Measurements from ENCODE around the gene PTPRN2.
"Not testable (repeated sequence)": the region's sequence is repeated elsewhere in the genome, so short reads cannot be mapped to it uniquely, and the experiment has no call there.

PTPRN2 gene

GRCh38 chr7:157904866-157905570, 682.6 kb downstream of the PTPRN2 start:
- TF ChIP-seq NFRKB (IDR thresholded peaks at IDR 0.05) = no peak
- CTCF ChIA-PET = no interaction called here
- POLR2A ChIA-PET = no interaction called here
- DNase-seq (ENCODE audit: extremely low spot score) = no peak

GRCh38 chr7:157904211-157904865, 683.3 kb downstream of the PTPRN2 start:
- CTCF ChIA-PET = no interaction called here
- no peak for DNase-seq (ENCODE audit: extremely low spot score)
- TF ChIP-seq FOXM1 (IDR thresholded peaks at IDR 0.05; ENCODE audit: borderline replicate concordance) (no peak), HDGF (IDR thresholded peaks at IDR 0.05; ENCODE audit: borderline replicate concordance) (no peak), ELF4 (IDR thresholded peaks at IDR 0.05) (no peak), FOXA1 (IDR thresholded peaks at IDR 0.05) (no peak), SP1 (IDR thresholded peaks at IDR 0.05) (no peak), ZNF384 (IDR thresholded peaks at IDR 0.05) (no peak), L3MBTL2 (conservative IDR thresholded peaks at IDR 0.05) (no peak), BHLHE40 (IDR thresholded peaks at IDR 0.05; ENCODE audit: borderline replicate concordance) (no peak), FOXK2 (IDR thresholded peaks at IDR 0.05) (no peak), SUZ12 (IDR thresholded peaks at IDR 0.05) (no peak), NFRKB (IDR thresholded peaks at IDR 0.05) (no peak), TARDBP (IDR thresholded peaks at IDR 0.05) (no peak), ARNT (IDR thresholded peaks at IDR 0.05) (no peak)
- POLR2A ChIA-PET = no interaction called here

- TF ChIP-seq PKNOX1 (IDR thresholded peaks at IDR 0.05) = no peak
- no peak for TF ChIP-seq FOXA1 (IDR thresholded peaks at IDR 0.05)
- ChIA-PET POLR2A (interaction anchor here (0.7 kb wide), 1 partner anchor 10 kb away, joined by 3 read pairs; no protein-coding TSS in a partner anchor), CTCF (no interaction called here)
- no peak for DNase-seq (ENCODE audit: extremely low spot score)
Observed at GRCh38 chr7:157903710-157904109, 683.9 kb downstream of the PTPRN2 start.

GRCh38 chr7:157903296-157903695, 684.3 kb downstream of the PTPRN2 start:
- ChIA-PET CTCF (no interaction called here), POLR2A (interaction anchor here (0.7 kb wide), 1 partner anchor 10 kb away, joined by 3 read pairs; no protein-coding TSS in a partner anchor)
- no peak for TF ChIP-seq FOXM1 (IDR thresholded peaks at IDR 0.05; ENCODE audit: borderline replicate concordance)
- TF ChIP-seq LEF1 (IDR thresholded peaks at IDR 0.05; ENCODE audit: borderline replicate concordance) = no peak
- TF ChIP-seq TARDBP (IDR thresholded peaks at IDR 0.05) = no peak
- no peak for TF ChIP-seq ARNT (IDR thresholded peaks at IDR 0.05)
- no peak for TF ChIP-seq L3MBTL2 (conservative IDR thresholded peaks at IDR 0.05)
- no peak for TF ChIP-seq FOXK2 (IDR thresholded peaks at IDR 0.05)
- TF ChIP-seq ZNF384 (IDR thresholded peaks at IDR 0.05) = no peak
- TF ChIP-seq CTBP1 (IDR thresholded peaks at IDR 0.05; ENCODE audit: borderline replicate concordance) = no peak
- TF ChIP-seq HDGF (IDR thresholded peaks at IDR 0.05; ENCODE audit: borderline replicate concordance) = no peak
- TF ChIP-seq FOXA1 (IDR thresholded peaks at IDR 0.05) = no peak
- no peak for TF ChIP-seq ELF4 (IDR thresholded peaks at IDR 0.05)
- TF ChIP-seq BHLHE40 (IDR thresholded peaks at IDR 0.05; ENCODE audit: borderline replicate concordance) = no peak
- no peak for TF ChIP-seq PKNOX1 (IDR thresholded peaks at IDR 0.05)
- DNase-seq (ENCODE audit: extremely low spot score) = no peak

GRCh38 chr7:157901816-157902610, 685.6 kb downstream of the PTPRN2 start:
- CTCF ChIA-PET; DNase-seq (ENCODE audit: extremely low spot score); POLR2A ChIA-PET: not testable (repeated sequence)

- DNase-seq (ENCODE audit: extremely low spot score) = no peak
- CTCF ChIA-PET = no interaction called here
- TF ChIP-seq PKNOX1 (IDR thresholded peaks at IDR 0.05) = no peak
- TF ChIP-seq FOXA1 (IDR thresholded peaks at IDR 0.05) = no peak
- TF ChIP-seq TARDBP (IDR thresholded peaks at IDR 0.05) = no peak
- no peak for TF ChIP-seq ELF4 (IDR thresholded peaks at IDR 0.05)
- no peak for TF ChIP-seq SP1 (IDR thresholded peaks at IDR 0.05)
- no peak for TF ChIP-seq LEF1 (IDR thresholded peaks at IDR 0.05; ENCODE audit: borderline replicate concordance)
- TF ChIP-seq ARNT (IDR thresholded peaks at IDR 0.05) = no peak
- no peak for TF ChIP-seq HDGF (IDR thresholded peaks at IDR 0.05; ENCODE audit: borderline replicate concordance)
- no peak for TF ChIP-seq CTBP1 (IDR thresholded peaks at IDR 0.05; ENCODE audit: borderline replicate concordance)
- TF ChIP-seq L3MBTL2 (conservative IDR thresholded peaks at IDR 0.05) = no peak
- TF ChIP-seq FOXM1 (IDR thresholded peaks at IDR 0.05; ENCODE audit: borderline replicate concordance) = no peak
- TF ChIP-seq ZNF384 (IDR thresholded peaks at IDR 0.05) = no peak
- TF ChIP-seq NFRKB (IDR thresholded peaks at IDR 0.05) = no peak
- no peak for TF ChIP-seq FOXK2 (IDR thresholded peaks at IDR 0.05)
- TF ChIP-seq BHLHE40 (IDR thresholded peaks at IDR 0.05; ENCODE audit: borderline replicate concordance) = no peak
- no peak for TF ChIP-seq SUZ12 (IDR thresholded peaks at IDR 0.05)
- POLR2A ChIA-PET = no interaction called here
Observed at GRCh38 chr7:157901166-157901565, 686.5 kb downstream of the PTPRN2 start.
